AG04450 (cell line): ENCODE data around the gene JAK1. TPM values are rescaled to one million over a fixed set of nuclear protein-coding genes. Genes with fewer than 3 reads are reported as not detected.

Experiments
- CTCF ChIA-PET: fragments of 300-600, 350-600 bp; formaldehyde crosslinking; extraction: SDS; loops from one replicate; lab custom pipeline; 2022; ENCODE audit warnings: antibody characterized with exemption, inconsistent platforms; lab: Charles Lee
- POLR2A ChIA-PET: fragments of 350-600 bp; formaldehyde crosslinking; extraction: SDS; loops from one replicate; lab custom pipeline; 2021; ENCODE audit warnings: antibody characterized with exemption, inconsistent platforms; lab: Yijun Ruan, JAX
- DNase-seq: peaks from one replicate; pipeline ENCODE4 v3.0.0-alpha.2; 2011; ENCODE audit warnings: low read depth, low spot score
- H3K27ac ChIP-seq: one replicate; pipeline ENCODE4 v1.5.1; 2012; ENCODE audit warnings: low read depth, low read length, control low read depth
- H3K27me3 ChIP-seq: one replicate; pipeline ENCODE4 v1.6.0; 2012; ENCODE audit warnings: low read length; ENCODE audit not compliant: control insufficient read depth, insufficient read depth
- H3K4me3 ChIP-seq: 2 replicates; pipeline ENCODE4 v1.5.1; 2011; ENCODE audit warnings: mild to moderate bottlenecking, low read depth, low read length, control low read depth
- H3K9me3 ChIP-seq: 2 replicates; pipeline ENCODE4 v1.5.1; 2012; ENCODE audit warnings: low read length; ENCODE audit not compliant: control insufficient read depth, insufficient read depth
- polyA plus RNA-seq: library from polyadenylated mRNA; depleted of rRNA; stranded (reverse); fragments of >200 nt; gene quantifications from 2 replicates; pipeline ENCODE4 v1.2.3, GENCODE V29; 2011
- TF ChIP-seq, protein P1 (sequence below): IDR thresholded peaks from 2 replicates; pipeline ENCODE4 v1.5.1; 2011; ENCODE audit warnings: low read depth, low read length, control low read depth, inconsistent platforms

Gene JAK1
- polyA plus RNA-seq, 1 experiment: 141 TPM

DNA sequence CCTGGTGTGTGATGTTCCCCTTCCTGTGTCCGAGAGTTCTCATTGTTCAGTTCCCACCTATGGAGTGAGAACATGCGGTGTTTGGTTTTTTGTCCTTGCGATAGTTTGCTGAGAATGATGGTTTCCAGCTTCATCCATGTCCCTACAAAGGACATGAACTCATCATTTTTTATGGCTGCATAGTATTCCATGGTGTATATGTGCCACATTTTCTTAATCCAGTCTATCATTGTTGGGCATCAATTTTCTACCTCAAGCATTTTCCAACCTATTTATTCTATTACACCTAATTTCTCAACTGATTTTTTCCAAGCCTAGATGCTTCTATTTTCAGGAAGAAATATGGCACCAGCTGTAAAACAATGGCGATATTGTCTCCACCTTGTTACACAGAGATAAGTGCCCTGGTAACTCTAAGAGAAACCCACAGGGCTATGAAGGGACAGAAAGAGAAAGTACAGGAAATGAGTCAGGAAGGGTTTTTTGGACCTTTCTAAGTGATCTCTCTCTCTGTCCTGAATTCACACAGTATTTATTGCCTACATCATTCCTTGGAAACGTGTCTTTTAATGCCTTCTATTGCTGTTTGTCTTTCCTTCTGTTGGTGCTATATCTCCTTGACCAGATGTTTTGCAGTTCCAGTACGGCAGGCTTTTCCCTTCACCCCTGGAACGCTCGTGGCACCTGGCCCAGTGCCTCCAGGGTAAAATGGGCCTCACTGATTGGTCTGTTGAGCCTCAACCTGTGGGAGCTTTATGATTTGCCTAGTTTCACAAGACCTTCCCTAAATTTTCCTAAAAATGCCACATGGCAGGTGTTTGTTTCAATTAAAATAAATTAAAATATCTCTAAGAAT lies 14.6 kb upstream of the JAK1 start:
- Histone ChIP-seq H3K27ac (no peak overlapping the region), H3K4me3 (no peak overlapping the region), H3K9me3 (no peaks in the 10 kb centered on the region), H3K27me3 (no peaks in the 10 kb centered on the region)
- POLR2A ChIA-PET: no interaction called here
- DNase-seq: no peak
- CTCF ChIA-PET: no interaction called here
- TF ChIP-seq, protein P1, sequence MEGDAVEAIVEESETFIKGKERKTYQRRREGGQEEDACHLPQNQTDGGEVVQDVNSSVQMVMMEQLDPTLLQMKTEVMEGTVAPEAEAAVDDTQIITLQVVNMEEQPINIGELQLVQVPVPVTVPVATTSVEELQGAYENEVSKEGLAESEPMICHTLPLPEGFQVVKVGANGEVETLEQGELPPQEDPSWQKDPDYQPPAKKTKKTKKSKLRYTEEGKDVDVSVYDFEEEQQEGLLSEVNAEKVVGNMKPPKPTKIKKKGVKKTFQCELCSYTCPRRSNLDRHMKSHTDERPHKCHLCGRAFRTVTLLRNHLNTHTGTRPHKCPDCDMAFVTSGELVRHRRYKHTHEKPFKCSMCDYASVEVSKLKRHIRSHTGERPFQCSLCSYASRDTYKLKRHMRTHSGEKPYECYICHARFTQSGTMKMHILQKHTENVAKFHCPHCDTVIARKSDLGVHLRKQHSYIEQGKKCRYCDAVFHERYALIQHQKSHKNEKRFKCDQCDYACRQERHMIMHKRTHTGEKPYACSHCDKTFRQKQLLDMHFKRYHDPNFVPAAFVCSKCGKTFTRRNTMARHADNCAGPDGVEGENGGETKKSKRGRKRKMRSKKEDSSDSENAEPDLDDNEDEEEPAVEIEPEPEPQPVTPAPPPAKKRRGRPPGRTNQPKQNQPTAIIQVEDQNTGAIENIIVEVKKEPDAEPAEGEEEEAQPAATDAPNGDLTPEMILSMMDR: no peak

DNA sequence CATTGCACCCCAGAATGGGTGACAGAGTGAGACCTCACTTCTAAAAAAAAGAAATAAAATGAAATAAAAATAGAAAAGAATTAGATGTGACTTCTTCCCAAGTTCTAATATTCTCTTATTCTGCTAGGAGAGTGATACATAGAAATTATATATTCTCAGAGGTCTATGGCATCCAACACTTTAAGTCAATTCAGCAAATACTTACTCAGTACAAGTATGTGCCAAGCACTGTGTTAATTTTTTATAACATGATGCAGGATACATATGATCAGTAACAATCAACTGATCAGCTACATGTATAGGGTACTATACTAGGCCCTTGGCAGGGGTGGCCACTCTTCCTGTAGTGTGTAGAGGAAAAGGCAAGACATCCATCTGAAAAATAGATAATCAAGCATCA lies 13.0 kb upstream of the JAK1 start:
- TF ChIP-seq, protein P1: no peak
- CTCF ChIA-PET: no interaction called here
- Histone ChIP-seq H3K27me3 (no peaks in the 10 kb centered on the region), H3K4me3 (no peak overlapping the region), H3K27ac (no peak overlapping the region), H3K9me3 (no peaks in the 10 kb centered on the region)
- DNase-seq: no peak
- POLR2A ChIA-PET: no interaction called here

DNA sequence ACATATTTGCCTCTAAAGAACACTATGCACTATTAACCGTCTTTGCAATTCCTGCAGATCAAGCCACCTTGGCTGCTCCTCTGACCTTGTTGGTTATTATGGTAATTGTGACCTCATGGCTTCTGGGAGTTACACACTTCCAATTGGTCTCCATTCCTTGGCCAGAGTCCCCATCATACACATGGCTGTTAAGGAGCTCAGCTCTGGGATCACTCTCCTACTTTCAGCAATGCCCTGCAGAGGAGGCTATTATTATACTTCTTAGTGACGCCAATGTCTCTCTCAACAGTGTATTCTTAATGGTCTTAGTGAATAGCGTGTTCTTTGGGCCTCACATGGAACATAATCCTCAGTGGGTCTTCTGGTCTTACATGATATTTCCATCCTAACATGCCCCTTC lies 10.0 kb upstream of the JAK1 start:
- Histone ChIP-seq H3K27ac (no peak overlapping the region), H3K9me3 (no peaks in the 10 kb centered on the region), H3K4me3 (no peak overlapping the region), H3K27me3 (no peaks in the 10 kb centered on the region)
- ChIA-PET CTCF (no interaction called here), POLR2A (no interaction called here)
- DNase-seq: no peak
- TF ChIP-seq, protein P1: no peak

DNA sequence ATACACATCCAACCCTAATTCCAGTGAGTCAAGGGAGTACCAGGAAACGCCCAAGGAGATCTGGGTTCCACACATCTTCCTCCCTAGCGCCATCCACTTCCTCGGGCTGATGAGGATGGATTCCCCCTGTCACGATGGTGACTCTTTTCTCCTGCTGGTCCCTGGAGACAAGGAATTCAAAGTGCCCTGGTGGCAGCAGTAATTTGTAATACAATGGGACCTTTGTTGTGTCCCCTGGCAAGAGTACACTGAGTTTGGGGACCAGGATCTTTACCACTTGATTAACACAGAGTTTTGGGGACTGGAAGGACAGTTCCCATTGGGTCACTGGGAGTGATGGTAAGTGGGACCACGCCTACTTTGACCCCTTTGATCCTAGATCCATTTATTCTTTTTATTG lies 9.4 kb upstream of the JAK1 start:
- POLR2A ChIA-PET: no interaction called here
- no peaks in the 10 kb centered on the region for H3K9me3 ChIP-seq
- TF ChIP-seq, protein P1: no peak
- DNase-seq: no peak
- H3K27me3 ChIP-seq: no peaks in the 10 kb centered on the region
- CTCF ChIA-PET: no interaction called here
- no peak overlapping the region for H3K27ac ChIP-seq
- H3K4me3 ChIP-seq: no peak overlapping the region

DNA sequence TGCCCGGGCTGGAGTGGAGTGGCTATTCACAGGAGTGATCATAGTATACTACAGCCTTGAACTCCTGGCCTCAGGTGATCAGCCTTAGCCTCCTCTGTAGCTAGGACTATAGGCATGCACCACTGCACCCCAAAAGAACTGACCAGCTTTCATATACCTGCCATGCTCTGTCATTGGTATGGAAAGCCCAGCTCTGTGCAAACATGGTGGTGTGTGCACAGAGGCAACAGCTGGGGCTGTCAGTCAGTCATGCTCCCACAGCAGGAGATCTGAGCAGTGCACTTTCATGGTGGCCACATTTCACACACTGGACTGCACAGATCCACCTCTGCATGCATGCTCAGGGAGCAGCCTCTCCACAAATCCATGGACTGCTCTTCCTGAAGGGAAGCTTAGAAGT lies 8.8 kb upstream of the JAK1 start:
- TF ChIP-seq, protein P1: no peak
- POLR2A ChIA-PET: no interaction called here
- CTCF ChIA-PET: no interaction called here

More for the DNA sequence above, 8.8 kb upstream of the JAK1 start:
- DNase-seq: no peak
- Histone ChIP-seq H3K27me3 (no peaks in the 10 kb centered on the region), H3K4me3 (no peak overlapping the region), H3K9me3 (no peaks in the 10 kb centered on the region), H3K27ac (no peak overlapping the region)
